ENCODE data around the gene ELF2.
"Not testable (repeated sequence)": the region's sequence is repeated elsewhere in the genome, so short reads cannot be mapped to it uniquely, and the experiment has no call there.

ELF2 gene

GRCh38 chr4:139015948-139016471 lies 161.0 kb downstream of the ELF2 start:
- no peak for DNase-seq

DNA sequence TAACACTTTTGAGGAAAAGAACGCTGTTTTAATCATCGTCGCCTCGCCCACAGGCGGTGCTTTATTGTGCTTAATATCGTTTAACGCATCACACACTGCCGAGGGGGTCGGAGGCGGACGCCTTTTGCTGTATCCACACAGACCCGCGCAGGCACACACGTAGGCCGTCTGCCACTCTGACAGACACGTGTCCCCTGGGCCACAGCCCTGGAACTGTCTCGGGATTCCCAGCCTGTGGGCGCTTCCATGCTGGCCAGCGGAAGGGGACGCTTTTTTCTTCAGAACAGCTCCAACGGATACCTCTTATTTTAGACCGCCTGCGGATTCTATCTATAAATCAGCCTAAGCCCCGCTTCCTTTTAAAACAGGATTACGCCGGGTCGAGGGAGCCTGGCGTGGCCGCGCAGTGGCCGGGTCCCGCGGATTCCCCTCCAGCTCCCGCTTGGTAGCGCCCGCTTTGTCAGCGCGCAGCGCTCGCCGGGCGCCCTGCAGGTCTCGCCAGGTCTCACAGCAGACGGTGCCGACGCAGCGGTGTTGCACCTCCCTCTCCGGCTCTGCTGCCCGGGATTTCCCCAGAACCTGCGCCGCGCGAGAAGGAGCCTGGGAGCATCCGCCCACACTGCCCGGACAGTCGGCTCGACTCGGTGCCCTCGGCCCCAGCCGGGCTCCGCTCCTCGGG lies 161.6 kb downstream of the ELF2 start, which contains the start of gene NOCT:
Gene NOCT (plus strand): TSS at position 513 of the 679 bp plus-strand sequence. CDS start 201 bp downstream, outside the sequence.
- peak; percentile 28 for DNase-seq

DNA sequence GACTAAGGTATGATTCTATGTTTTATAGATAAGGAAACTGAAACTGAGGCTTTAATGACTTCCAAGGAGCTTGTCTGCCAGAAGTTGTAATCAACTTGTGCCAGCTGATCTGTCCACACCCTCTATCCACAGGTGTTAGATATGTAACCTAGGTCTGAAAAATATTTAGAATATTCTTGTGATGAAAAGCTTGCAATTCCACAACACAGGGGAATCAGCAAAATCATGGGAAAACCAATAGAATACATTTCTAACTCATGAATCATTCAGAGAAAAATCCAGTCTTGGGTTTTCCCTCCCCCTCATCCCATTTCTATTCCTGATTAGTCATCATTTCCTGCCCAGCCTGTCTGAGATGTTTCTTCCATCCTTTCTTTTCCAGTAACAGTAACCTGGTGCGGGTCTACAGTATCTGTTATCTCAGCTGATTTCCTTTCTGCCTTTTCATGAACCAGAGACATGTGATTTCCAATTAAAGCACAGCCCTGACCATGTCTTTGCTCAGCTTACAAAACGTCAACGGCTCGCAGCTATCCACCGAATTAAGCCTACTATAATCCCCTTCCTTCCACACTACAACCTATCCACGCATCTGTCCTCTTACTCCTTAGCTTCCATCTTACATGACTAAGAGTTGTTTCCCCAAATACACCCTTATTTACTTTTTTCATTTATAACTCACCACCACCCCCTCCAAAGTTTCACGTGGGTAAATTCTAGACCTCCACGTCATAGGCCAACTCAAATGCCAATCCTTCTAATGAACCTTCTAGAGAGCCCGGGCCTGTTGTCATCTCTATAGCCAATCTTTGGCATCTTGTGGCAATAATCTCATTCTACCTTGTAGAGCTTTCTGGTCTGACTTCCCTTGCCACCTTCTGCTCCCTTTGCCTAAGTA lies 162.4 kb downstream of the ELF2 start:
- DNase-seq, result no peak

- no peak for DNase-seq
Observed at GRCh38 chr4:139011225-139011950, 165.6 kb downstream of the ELF2 start.

DNA sequence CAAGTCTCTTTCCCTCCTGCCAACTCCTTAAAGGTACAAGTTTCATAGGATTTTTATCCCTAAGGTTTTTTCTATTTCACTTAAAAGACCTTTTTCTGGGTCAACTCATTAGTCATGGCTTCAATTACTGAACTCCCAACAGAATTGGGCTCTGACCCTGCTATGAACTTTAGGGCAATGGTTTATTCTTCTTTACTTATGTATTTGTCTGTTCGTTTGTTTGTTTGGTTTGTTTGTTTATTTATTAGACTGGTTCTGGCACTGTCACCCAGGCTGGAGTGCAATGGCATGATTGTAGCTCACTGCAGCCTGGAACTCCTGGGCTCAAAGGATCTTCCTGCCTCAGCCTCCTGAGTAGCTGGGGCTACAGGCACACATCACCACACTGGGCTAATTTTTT lies 167.3 kb downstream of the ELF2 start:
- DNase-seq, result no peak

DNA sequence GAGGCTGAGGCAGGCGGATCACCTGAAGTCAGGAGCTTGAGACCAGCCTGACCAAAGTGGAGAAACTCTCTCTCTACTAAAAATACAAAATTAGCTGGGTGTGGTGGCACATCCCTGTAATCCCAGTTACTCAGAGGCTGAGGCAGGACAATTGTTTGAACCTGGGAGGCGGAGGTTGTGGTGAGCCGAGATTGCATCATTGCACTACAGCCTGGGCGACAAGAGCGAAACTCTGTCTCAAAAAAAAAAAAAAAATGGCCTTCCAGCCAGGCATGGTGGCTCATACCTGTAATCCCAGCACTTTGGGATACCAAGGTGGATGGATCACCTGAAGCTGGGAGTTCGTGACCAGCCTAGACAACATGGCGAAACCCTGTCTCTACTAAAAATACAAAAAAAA lies 168.7 kb downstream of the ELF2 start:
- not testable (repeated sequence) for DNase-seq

GRCh38 chr4:139007640-139008039 lies 169.4 kb downstream of the ELF2 start:
- no peak for DNase-seq
